Activated gamma-delta T cell treated with anti-CD3 and anti-CD28 coated beads, Interleukin-2, amount 50 U/mL, for 16 hours (primary cell): ENCODE results near the gene TREH.
A peak's percentile ranks its signal among the peaks of the same experiment; 100 is the strongest.
"Not testable (repeated sequence)": the region's sequence is repeated elsewhere in the genome, so short reads cannot be mapped to it uniquely, and the experiment has no call there.

Experiments
- DNase-seq: peaks from one replicate; pipeline ENCODE4 v3.0.0-alpha.2; 2020; ENCODE audit warnings: low read depth

The TREH gene, protein sequence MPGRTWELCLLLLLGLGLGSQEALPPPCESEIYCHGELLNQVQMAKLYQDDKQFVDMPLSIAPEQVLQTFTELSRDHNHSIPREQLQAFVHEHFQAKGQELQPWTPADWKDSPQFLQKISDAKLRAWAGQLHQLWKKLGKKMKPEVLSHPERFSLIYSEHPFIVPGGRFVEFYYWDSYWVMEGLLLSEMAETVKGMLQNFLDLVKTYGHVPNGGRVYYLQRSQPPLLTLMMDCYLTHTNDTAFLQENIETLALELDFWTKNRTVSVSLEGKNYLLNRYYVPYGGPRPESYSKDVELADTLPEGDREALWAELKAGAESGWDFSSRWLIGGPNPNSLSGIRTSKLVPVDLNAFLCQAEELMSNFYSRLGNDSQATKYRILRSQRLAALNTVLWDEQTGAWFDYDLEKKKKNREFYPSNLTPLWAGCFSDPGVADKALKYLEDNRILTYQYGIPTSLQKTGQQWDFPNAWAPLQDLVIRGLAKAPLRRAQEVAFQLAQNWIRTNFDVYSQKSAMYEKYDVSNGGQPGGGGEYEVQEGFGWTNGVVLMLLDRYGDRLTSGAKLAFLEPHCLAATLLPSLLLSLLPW

GRCh38 chr11:118679483-118679882 is at the start of gene TREH:
TREH (minus strand) TSS chr11:118679650; CDS start chr11:118679627, 23 bp downstream.
- DNase-seq: no peak

GRCh38 chr11:118728112-118728511 is 48.7 kb upstream of the TREH start:
- not testable (repeated sequence) for DNase-seq

- not testable (repeated sequence) for DNase-seq
These were observed 48.2 kb upstream of the TREH start for GRCh38 chr11:118727721-118728066.

GRCh38 chr11:118727001-118727720 is 47.7 kb upstream of the TREH start:
- not testable (repeated sequence) for DNase-seq

DNA sequence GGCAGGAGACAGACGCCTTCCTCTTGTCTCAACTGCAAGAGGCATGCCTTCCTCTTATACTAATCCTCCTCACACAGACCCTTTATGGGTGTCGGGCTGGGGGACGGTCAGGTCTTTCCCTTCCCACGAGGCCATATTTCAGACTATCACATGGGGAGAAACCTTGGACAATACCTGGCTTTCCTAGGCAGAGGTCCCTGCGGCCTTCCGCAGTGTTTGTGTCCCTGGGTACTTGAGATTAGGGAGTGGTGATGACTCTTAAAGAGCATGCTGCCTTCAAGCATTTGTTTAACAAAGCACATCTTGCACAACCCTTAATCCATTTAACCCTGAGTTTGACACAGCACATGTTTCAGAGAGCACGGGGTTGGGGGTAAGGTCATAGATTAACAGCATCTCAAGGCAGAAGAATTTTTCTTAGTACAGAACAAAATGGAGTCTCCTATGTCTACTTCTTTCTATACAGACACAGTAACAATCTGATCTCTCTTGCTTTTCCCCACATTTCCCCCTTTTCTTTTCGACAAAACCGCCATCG is 42.1 kb upstream of the TREH start:
- not testable (repeated sequence) for DNase-seq

- not testable (repeated sequence) for DNase-seq
These were observed 41.3 kb upstream of the TREH start for GRCh38 chr11:118720740-118721139.

DNA sequence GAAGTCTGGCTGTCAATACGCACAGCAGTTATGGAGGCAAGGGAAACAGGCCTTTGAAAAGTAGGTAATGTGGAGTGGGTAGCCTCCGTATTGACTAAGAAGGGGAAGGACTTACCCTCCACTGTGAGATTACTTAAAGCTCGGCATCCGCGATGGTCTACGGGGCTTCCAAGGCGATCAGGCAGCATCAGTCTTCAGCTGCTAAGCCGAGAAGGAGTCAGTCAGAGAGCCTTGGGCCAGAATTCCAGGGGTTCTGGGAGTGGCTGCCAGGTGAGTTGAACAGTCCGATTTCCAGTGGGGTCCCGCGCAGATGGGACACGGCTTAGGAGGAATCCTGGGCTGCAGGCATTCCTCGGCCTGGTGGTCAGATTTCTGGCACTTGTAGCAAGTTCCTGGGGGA is 40.6 kb upstream of the TREH start:
- not testable (repeated sequence) for DNase-seq

DNA sequence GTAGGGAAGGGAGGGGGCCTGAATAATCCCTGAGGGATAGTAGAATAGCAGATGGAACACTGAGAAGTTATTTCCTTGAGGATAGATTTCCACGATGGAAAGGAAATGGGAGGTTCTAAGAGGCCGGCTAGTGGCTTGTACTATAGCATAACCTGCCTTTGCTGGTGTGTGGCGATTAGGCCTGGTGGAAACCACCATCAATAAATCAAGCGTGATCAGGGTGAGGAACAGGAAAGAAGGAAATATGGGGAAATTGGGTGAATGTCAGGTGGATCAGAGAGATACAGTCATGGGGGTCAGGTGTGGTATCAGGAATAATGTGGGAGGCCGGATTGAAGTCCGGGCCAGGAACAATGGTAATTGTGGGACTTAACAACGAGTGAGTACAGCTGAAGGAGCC is 39.1 kb upstream of the TREH start:
- not testable (repeated sequence) for DNase-seq

DNA sequence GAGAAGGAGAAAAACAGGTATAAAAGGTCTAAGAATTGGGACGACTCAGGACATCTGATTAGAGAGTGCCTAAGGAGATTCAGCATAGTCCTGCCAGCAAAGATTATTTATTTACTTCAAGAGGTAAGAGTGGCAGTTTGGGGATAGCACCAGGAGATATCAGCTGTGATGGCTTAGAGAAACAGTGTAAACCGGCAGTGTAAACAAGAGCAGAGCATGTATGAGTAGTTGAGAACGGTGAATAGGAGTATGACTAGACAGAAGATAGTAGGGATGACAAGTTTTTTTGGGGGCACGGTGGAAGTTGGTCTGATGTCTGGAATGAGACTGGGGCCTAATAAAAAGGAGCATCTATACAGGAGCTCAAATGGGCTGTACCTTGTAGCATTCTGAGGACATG is 38.3 kb upstream of the TREH start:
- DNase-seq: not testable (repeated sequence)

- not testable (repeated sequence) for DNase-seq
These were observed 37.8 kb upstream of the TREH start for GRCh38 chr11:118717221-118717620.

DNA sequence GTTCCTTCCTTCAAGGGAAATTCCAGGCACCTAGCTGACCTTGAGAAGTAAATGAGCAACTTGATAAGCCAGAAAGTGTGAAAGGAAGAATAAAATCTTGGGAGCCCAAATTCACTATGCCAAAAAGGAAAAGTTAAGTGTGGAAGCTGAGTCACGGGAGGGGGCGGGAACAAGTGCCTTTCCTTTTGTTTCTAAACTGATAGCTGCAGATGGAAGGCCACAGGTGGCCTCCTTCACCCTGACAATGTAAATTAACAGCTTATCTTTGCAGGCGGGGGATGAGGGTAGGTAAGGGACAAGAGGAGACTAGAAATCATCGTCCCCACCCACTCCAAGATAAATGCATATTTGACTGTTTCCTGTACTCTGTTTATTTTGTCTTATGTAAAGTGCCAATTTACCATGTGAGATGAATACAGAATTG is 36.4 kb upstream of the TREH start:
- DNase-seq: no peak

DNA sequence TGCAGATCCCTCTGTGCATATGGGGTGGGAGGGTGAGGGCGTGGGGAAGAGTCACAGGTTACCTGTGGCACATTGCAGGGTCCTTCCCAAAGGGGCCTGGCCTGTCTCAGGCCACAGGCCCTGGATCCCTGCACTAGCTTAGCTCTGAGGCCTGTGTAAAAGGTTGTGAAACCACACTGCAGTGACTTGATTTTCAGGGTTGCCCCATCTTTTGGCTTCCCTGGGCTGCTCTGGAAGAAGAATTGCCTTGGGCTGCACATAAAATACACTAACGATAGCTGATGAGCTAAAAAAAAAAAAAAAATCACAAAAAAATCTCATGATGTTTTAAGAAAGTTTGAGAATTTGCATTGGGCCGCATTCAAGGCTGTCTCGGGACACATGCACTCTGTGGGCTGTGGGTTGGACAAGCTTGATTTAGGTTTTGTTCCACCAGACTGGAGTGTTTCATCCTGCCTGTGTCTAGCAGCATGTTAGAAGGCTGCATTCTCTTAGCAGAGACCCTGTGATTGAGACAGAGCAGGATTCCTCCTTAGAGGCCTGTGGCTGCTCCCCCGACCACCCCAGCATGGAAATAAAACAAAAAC is 35.9 kb upstream of the TREH start:
- DNase-seq: no peak

DNA sequence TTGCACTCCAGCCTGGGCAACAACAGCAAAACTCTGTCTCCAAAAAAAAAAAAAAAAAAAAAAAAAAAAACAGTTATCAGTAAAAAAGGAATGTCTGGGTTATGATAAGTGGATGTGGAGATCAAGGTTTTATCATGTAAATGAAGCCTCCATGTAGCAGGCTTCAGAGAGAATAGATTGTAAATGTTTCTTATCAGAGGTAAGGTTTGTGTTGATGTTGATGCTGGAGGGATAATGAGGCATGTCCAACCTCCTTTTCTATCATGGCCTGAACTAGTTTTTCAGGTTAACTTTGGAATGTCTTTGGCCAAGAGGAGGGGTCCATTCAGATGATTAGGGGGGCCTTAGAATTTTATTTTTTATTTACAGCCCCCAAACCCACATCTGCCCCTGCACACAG is 35.4 kb upstream of the TREH start:
- no peak for DNase-seq

DNA sequence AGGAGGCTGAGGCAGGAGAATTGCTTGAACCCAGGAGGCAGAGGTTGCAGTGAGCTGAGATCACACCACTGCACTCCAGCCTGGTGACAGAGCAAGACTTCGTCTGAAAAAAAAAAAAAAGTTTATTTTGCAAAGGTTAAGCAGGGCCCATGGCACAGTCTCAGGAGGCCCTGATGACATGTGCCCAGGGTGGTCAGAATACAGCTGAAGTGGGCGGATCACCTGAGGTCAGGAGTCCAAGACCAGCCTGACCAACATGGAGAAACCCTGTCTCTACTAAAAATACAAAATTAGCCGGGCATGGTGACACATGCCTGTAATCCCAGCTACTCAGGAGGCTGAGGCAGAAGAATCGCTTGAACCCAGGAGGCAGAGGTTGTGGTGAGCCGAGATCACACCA is 35.0 kb upstream of the TREH start:
- DNase-seq: not testable (repeated sequence)

DNA sequence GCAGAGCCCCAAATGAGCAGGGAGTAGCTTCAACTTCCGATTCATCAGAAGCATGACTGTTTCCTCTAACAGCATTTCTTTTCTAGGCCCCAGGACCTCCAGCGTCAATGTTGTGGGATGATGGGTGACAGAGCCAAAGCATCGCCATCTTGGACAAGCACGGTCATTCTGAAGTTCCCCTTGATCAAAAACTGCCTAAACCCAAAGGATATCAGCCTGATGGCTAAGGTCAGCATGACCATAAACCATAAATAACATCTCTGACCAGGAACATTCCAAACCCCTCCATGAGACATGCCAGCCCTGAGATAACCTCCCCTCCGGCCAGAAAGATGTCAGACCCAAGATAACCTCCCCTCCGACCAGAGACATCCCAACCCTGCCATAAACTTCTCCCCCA is 28.8 kb upstream of the TREH start:
- no peak for DNase-seq

- no peak for DNase-seq
These were observed 27.0 kb upstream of the TREH start for GRCh38 chr11:118706546-118706825.

DNA sequence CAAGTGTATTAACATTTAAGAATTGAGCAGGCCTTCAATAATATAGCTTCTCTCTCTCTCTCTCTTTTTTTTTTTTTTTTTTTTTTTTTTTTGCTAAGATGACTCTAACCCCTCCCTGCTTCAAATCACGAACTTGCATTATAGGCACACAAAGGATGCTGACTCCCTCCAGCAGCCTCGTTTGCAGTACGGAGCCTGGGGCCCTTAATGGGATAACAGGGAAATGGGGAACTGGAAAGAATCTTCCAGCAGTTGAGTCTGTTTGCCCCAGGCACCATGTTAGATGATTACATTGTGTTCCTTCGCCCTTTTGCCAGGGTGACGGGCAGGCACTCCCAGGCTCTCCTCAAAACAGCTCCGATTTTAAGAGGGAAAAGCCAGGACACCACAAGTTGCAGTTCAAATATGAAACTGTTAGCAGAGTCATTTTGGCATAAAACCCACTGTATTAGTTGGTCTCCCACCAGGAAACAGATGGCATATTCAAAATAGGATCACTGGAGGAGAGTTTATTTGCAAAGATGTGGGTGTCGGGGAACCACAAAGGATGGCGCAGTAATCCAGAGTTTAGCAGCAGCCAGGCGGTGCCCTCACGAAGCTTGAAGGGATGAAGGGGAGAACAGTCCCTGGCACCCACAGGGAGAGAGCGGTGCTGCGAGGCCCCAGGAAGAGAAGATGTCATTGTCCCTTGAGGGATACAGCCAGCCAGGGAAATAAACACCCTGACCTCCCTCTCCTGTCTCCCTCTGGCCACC is 26.5 kb upstream of the TREH start:
- no peak for DNase-seq

DNA sequence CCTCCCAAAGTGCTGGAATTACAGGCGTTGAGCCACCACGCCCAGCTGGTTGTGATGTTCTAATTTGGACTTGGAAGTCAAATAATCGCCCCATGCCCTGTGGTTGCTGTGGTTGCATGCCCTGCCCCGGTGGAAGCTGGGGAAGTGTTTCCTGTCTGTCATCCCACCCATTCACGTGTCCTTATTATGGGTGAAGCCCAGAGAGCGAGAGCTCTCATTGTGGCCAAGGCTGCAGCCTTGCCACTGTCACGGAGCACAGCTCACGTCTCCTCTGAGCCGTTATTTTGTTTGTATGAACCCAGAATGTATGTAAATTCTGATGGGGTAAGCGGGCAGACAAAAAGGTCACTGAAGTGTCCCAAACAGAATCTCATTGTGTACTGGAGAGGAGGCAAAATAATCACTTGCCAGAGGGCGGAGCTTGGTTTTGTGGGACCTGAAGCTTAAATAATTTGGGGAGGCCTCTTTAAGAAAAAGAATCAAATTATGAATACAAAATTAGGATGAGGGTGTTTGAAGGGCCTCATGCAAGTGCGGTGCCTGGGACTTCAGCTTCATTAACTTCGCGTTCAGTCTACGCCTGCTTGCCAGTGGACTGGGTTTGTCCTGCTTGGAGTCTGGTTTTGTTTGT is 25.8 kb upstream of the TREH start:
- DNase-seq: no peak

GRCh38 chr11:118703563-118704106 is 24.2 kb upstream of the TREH start:
- DNase-seq: no peak

DNA sequence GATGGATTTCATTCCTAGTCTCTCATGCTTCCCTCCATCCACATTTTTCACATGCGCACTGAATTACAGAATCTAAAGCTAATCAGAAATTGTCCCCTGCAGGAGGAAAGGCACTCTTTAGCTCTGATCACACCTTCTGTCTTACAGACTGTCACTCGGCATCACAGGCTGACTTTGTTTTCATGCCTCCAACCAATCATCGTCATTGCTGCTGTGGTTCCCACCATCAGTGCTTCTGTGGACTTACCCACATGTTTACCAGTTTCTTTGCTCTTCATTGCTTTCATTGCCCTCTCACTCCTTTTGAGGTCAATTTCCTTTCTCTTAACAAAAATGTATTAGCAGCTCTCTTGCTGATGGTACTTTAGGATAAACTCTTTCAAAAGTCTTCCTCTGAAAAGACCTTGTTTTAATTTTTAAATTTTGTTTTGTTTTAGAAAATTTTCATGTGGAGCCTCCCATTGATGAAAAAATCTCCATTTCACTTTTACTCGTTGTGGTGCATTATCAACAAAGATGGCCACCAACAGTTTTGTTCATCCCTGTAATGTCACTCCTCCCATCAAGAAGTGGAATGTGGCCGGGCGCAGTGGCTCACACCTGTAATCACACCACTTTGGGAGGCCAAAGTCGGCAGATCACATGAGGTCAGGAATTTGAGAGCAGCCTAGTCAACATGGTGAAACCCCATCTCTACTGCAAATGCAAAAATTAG is 20.2 kb upstream of the TREH start:
- DNase-seq: peak; percentile 53
